ENCODE results near the gene C1orf159.

DNA sequence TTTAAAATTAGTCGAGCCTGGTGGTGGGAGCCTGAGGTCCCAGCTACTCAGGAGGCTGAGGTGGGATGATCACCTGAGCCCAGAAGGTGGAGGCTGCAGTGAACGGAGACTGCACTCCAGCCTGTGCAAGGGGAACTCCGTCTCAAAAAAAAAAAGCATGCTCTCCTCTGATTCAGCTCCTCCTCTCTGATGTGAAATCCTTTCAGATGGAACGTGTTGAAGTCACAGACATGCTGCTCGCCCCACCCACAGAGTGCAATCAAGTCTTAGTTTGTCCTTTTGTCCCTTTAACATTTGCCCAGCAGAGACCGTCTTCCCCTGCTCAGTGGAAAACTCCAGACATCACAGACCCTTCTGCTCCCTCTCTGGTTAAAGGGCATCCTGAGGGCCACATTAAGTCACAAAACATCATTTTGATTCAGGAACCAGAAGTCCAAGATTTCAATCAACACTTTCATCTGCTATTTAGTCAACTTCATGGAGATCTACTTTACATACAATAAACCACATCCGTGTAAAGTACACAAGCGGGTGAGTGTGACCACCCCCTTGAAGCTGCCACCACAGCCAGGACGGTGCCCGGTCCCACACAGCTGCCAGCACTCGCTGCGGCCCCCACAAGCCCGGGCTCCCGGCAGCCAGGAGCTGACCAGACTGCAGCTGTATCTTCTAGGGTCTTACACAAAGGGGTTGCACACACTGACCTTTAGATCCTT, 22.8 kb downstream of the C1orf159 start:
- TF ChIP-seq SP1 (IDR thresholded peaks at IDR 0.05), result no peak
- no peak for TF ChIP-seq FOXM1 (IDR thresholded peaks at IDR 0.05; ENCODE audit: borderline replicate concordance)
- no peak for TF ChIP-seq TARDBP (IDR thresholded peaks at IDR 0.05)
- no peak for TF ChIP-seq LEF1 (IDR thresholded peaks at IDR 0.05; ENCODE audit: borderline replicate concordance)
- no peak for TF ChIP-seq HDGF (IDR thresholded peaks at IDR 0.05; ENCODE audit: borderline replicate concordance)

Data from HEK293T (cell line).